MCF 10A (cell line): ENCODE measurements around the gene SVIL. TPM values are rescaled to one million over a fixed set of nuclear protein-coding genes. Genes with fewer than 3 reads are reported as not detected.

Experiments used
- BruUV-seq: library from RNA; stranded (reverse); fragments of 400-500 nt; replicated peaks from 2 replicates; lab custom pipeline; 2021; lab: Mats Ljungman, UMichigan
- CTCF ChIA-PET: fragments of 300-600 bp; sonication (Branson Sonifier 250); formaldehyde crosslinking; extraction: SDS; loops from one replicate; lab custom pipeline; 2021; ENCODE audit warnings: antibody characterized with exemption, inconsistent platforms; lab: Yijun Ruan, JAX
- POLR2A ChIA-PET: fragments of 300-600, 350-650 bp; sonication (Branson Sonifier 250); formaldehyde crosslinking; extraction: SDS; loops from one replicate; lab custom pipeline; 2020; ENCODE audit warnings: antibody characterized with exemption, inconsistent platforms; lab: Yijun Ruan, JAX
- DNase-seq: peaks from one replicate; pipeline ENCODE4 v3.0.0-alpha.2; 2018; ENCODE audit not compliant: unreplicated experiment
- H3K27ac Mint-ChIP-seq: one replicate; pipeline ENCODE4 v1.8.0; 2022; ENCODE audit warnings: mild to moderate bottlenecking, low read depth, mixed read lengths; ENCODE audit not compliant: unreplicated experiment
- H3K27me3 Mint-ChIP-seq: one replicate; pipeline ENCODE4 v1.8.0; 2022; ENCODE audit warnings: mixed read lengths; ENCODE audit not compliant: insufficient read depth, unreplicated experiment
- H3K36me3 Mint-ChIP-seq: one replicate; pipeline ENCODE4 v1.8.0; 2022; ENCODE audit warnings: mild to moderate bottlenecking, moderate library complexity, mixed read lengths; ENCODE audit not compliant: insufficient read depth, unreplicated experiment
- H3K4me1 Mint-ChIP-seq: one replicate; pipeline ENCODE4 v1.8.0; 2022; ENCODE audit warnings: mixed read lengths; ENCODE audit not compliant: insufficient read depth, unreplicated experiment
- H3K4me3 Mint-ChIP-seq: one replicate; pipeline ENCODE4 v1.8.0; 2022; ENCODE audit warnings: mild to moderate bottlenecking, moderate library complexity, mixed read lengths; ENCODE audit not compliant: unreplicated experiment
- H3K9me3 Mint-ChIP-seq: one replicate; pipeline ENCODE4 v1.8.0; 2022; ENCODE audit warnings: mixed read lengths; ENCODE audit not compliant: unreplicated experiment
- intact Hi-C: fragments of 100-400 bp; cut with micrococcal nuclease; formaldehyde crosslinking; loops from 2 replicates; pipeline ENCODE4 v1.14.1; 2022
- total RNA-seq: library from RNA; stranded (reverse); gene quantifications from 2 replicates; pipeline ENCODE4 v1.2.3, GENCODE V29; 2022
- TF ChIP-seq, protein P1 (sequence below): fragments of 200-600 bp; IDR thresholded peaks from one replicate; pipeline ENCODE4 v1.8.0; 2022; ENCODE audit warnings: antibody characterized with exemption, mild to moderate bottlenecking; ENCODE audit not compliant: unreplicated experiment

SVIL gene
- total RNA-seq, 1 experiment from 2014 or later = 43.3 TPM

DNA sequence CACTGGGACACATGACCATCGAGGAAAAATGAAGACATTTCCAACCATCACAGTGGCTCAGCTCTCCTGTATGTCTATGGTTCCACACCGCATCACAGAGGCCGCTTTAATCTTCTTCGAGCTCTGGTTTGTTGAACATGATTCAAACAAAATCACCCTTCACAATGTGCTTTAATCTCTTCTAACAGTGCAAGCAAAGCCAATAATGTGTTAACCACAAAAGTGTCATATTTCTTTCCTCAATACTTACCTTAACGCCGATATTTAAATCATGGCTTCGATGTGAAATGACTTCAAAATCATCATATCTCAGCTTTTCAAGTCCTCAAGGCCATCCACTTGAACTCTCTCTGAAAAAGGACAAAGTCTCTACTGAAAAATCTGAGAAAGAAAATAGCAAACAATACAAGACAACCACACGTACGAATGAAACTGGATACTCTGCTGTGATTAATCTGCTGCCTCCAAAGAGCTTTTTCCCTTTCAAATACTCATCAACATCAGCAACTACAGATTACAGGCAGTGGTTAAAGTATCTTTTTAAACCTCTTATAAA, 23.0 kb upstream of the SVIL start:
- H3K27ac Mint-ChIP-seq = no peak overlapping the region
- H3K36me3 Mint-ChIP-seq = peaks cover 43% of the 10 kb centered on the region
- peaks cover 24% of the 10 kb centered on the region for H3K4me1 Mint-ChIP-seq
- TF ChIP-seq, protein P1, sequence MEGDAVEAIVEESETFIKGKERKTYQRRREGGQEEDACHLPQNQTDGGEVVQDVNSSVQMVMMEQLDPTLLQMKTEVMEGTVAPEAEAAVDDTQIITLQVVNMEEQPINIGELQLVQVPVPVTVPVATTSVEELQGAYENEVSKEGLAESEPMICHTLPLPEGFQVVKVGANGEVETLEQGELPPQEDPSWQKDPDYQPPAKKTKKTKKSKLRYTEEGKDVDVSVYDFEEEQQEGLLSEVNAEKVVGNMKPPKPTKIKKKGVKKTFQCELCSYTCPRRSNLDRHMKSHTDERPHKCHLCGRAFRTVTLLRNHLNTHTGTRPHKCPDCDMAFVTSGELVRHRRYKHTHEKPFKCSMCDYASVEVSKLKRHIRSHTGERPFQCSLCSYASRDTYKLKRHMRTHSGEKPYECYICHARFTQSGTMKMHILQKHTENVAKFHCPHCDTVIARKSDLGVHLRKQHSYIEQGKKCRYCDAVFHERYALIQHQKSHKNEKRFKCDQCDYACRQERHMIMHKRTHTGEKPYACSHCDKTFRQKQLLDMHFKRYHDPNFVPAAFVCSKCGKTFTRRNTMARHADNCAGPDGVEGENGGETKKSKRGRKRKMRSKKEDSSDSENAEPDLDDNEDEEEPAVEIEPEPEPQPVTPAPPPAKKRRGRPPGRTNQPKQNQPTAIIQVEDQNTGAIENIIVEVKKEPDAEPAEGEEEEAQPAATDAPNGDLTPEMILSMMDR = no peak
- ChIA-PET POLR2A (interaction anchor here (0.9 kb wide), 1 partner anchor 126 kb away, joined by 3 read pairs; no protein-coding TSS in a partner anchor), CTCF (interaction anchor here (0.6 to 1.2 kb wide), 4 partner anchors 10 to 63 kb away, joined by 3 to 7 read pairs (median 4); no protein-coding TSS in a partner anchor)
- no peaks in the 10 kb centered on the region for H3K9me3 Mint-ChIP-seq
- no peak for DNase-seq
- intact Hi-C loops = loop anchor here (2.0 kb wide), 2 partner anchors 77 to 201 kb away; no protein-coding TSS in a partner anchor
- BruUV-seq = no TSS peak
- H3K27me3 Mint-ChIP-seq = no peaks in the 10 kb centered on the region
- H3K4me3 Mint-ChIP-seq = no peak overlapping the region

DNA sequence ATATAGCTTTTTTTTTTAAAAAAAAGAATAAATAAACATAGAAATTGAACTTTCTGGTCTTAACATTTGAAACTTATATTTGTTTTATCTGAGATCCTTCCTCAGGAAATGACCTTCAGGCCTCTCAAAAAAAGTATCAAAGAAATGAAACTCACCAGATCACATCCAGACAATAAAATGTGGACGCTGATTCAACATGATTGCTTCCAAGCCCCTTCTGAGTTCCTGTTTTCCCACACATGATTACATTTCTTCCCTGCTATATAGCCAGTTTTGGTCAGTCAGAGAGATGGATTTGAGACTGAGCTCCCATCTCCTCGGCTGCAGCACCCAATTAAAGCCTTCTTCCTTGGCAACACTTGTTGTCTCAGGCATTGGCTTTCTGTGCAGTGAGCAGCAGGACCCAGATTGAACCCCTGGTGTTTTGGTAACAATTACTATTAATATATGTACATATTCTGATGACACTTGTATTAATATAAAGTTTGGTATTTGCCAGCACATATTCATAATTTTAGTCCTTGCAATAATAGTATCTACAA, 21.8 kb upstream of the SVIL start:
- H3K27me3 Mint-ChIP-seq = no peaks in the 10 kb centered on the region
- DNase-seq = no peak
- POLR2A ChIA-PET = interaction anchor here (0.7 to 1.3 kb wide), 2 partner anchors 21 to 294 kb away, joined by 3 read pairs; partner anchors contain the start of gene SVIL
- no peak overlapping the region for H3K27ac Mint-ChIP-seq
- H3K4me1 Mint-ChIP-seq = peaks cover 26% of the 10 kb centered on the region
- peaks cover 43% of the 10 kb centered on the region for H3K36me3 Mint-ChIP-seq
- BruUV-seq = no TSS peak
- no peak overlapping the region for H3K4me3 Mint-ChIP-seq
- intact Hi-C loops = no loop called here
- TF ChIP-seq, protein P1 = no peak
- CTCF ChIA-PET = interaction anchor here (0.6 to 0.7 kb wide), 2 partner anchors 22 to 101 kb away, joined by 3 to 4 read pairs; partner anchors contain the start of gene SVIL
- H3K9me3 Mint-ChIP-seq = no peaks in the 10 kb centered on the region

- Mint-ChIP-seq H3K27me3 (no peaks in the 10 kb centered on the region), H3K36me3 (peaks cover 45% of the 10 kb centered on the region), H3K27ac (no peak overlapping the region), H3K4me1 (peaks cover 20% of the 10 kb centered on the region), H3K4me3 (no peak overlapping the region), H3K9me3 (no peaks in the 10 kb centered on the region)
- intact Hi-C loops = no loop called here
- CTCF ChIA-PET = no interaction called here
- no peak for DNase-seq
- BruUV-seq = no TSS peak
- POLR2A ChIA-PET = no interaction called here
- TF ChIP-seq, protein P1 = no peak
Observed at GRCh38 chr10:29652192-29652591, 17.4 kb upstream of the SVIL start.

GRCh38 chr10:29651767-29652166, 17.0 kb upstream of the SVIL start:
- no peak overlapping the region for H3K27ac Mint-ChIP-seq
- ChIA-PET POLR2A (no interaction called here), CTCF (no interaction called here)
- H3K36me3 Mint-ChIP-seq = peaks cover 41% of the 10 kb centered on the region
- no peak for DNase-seq
- no TSS peak for BruUV-seq
- intact Hi-C loops = no loop called here
- no peak overlapping the region for H3K4me3 Mint-ChIP-seq
- TF ChIP-seq, protein P1 = no peak
- no peaks in the 10 kb centered on the region for H3K27me3 Mint-ChIP-seq
- H3K9me3 Mint-ChIP-seq = no peaks in the 10 kb centered on the region
- peaks cover 24% of the 10 kb centered on the region for H3K4me1 Mint-ChIP-seq
